Left ventricle myocardium inferior (tissue), 1 donor: ENCODE results near the gene IZUMO1. TPM values are rescaled to one million over a fixed set of nuclear protein-coding genes. Genes with fewer than 3 reads are reported as not detected.

Source experiments
- DNase-seq: peaks from one replicate; pipeline ENCODE4 v3.0.0-alpha.2; 2020
- H3K27ac ChIP-seq: fragments of 200-600 bp; replicated peaks from 2 replicates; pipeline ENCODE4 v1.8.0; 2021
- H3K27me3 ChIP-seq: fragments of 200-600 bp; 2 replicates; pipeline ENCODE4 v1.8.0; 2021; ENCODE audit warnings: low read depth
- H3K36me3 ChIP-seq: fragments of 200-600 bp; 2 replicates; pipeline ENCODE4 v1.8.0; 2021
- H3K4me1 ChIP-seq: fragments of 200-600 bp; 2 replicates; pipeline ENCODE4 v1.8.0; 2021
- H3K4me3 ChIP-seq: fragments of 200-600 bp; 2 replicates; pipeline ENCODE4 v1.8.0; 2021; ENCODE audit warnings: mild to moderate bottlenecking, moderate library complexity
- H3K9me3 ChIP-seq: fragments of 200-600 bp; replicated peaks from 2 replicates; pipeline ENCODE4 v1.8.0; 2021
- intact Hi-C: fragments of 100-400 bp; cut with micrococcal nuclease; formaldehyde crosslinking; loops from one replicate; pipeline ENCODE4 v1.11.0; 2022
- total RNA-seq: library from RNA; stranded (reverse); fragmentation: NEBNext Ultra II Directional; extraction: Animal tissue kit (Norgen Biotek cat#: 25700); gene quantifications from one replicate; pipeline ENCODE4 v1.2.1, GENCODE V29; 2021
- TF ChIP-seq, protein P1 (sequence below): fragments of 200-600 bp; IDR thresholded peaks from 2 replicates; pipeline ENCODE4 v1.8.0; 2021; ENCODE audit warnings: antibody characterized with exemption, mild to moderate bottlenecking, borderline replicate concordance
- donor health status: DM: no; HTN: yes; CAD: no; lungs with severe emphysema.

The IZUMO1 gene
- total RNA-seq, 1 donor from 2014 or later: 0.60 TPM

DNA sequence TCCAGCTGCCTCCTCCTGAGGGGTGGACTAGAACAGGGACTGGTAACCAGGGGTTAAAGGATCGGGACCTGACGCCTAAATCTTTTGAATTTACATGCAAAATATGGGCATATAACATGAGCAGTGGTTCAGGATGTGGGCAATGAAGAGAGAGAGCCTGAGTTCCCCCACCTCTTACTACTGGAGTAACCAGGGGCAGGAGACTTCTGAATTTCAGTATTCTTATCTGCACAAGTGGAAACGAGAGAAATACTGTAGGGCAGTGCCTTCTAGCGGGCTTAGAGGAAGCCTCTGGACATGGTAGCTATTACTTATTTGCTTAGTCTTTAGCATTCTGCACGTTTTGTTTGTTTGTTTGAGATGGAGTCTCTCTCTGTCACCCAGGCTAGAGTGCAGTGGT lies 37.8 kb upstream of the IZUMO1 start:
- Histone ChIP-seq H3K27ac (no peak overlapping the region), H3K4me3 (no peak overlapping the region), H3K9me3 (no peaks in the 10 kb centered on the region), H3K36me3 (no peaks in the 10 kb centered on the region), H3K4me1 (peaks cover 26% of the 10 kb centered on the region), H3K27me3 (no peaks in the 10 kb centered on the region)
- TF ChIP-seq, protein P1, sequence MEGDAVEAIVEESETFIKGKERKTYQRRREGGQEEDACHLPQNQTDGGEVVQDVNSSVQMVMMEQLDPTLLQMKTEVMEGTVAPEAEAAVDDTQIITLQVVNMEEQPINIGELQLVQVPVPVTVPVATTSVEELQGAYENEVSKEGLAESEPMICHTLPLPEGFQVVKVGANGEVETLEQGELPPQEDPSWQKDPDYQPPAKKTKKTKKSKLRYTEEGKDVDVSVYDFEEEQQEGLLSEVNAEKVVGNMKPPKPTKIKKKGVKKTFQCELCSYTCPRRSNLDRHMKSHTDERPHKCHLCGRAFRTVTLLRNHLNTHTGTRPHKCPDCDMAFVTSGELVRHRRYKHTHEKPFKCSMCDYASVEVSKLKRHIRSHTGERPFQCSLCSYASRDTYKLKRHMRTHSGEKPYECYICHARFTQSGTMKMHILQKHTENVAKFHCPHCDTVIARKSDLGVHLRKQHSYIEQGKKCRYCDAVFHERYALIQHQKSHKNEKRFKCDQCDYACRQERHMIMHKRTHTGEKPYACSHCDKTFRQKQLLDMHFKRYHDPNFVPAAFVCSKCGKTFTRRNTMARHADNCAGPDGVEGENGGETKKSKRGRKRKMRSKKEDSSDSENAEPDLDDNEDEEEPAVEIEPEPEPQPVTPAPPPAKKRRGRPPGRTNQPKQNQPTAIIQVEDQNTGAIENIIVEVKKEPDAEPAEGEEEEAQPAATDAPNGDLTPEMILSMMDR: peak; percentile 35
- intact Hi-C loops: no loop called here
- no peak for DNase-seq

DNA sequence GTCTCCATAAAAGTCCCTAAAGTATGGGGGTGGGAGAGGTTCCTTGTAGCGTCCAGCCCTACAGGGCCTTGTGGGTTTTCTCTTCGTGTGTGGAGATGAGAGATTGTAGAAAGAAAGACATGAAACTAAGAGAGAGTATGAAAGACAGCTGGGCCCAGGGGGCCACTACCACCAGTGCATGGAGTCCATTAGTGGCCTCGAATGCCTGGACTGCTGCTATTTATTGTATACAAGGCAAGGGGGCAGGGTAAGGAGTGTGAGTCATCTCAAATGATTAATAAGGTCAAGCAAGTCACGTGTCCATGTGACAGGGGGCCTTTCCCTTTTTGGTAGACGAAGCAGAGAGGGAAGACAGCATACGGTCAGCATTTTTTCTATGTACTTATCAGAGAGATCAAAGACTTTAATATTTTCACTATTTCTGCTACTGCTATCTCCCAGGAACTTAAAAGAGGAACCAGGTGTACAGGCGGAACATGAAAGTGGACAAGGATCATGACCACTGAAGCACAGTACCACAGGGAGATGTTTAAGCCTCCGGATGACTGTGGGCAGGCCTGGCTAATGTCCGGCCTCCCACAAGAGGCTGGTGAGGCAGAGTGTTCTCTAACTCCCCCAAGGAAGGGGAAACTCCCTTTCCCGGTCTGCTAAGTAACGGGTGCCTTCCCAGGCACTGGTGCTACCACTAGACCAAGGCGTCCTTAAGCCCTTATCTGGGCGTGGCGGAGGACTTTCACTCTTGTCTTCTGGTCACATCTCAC lies 34.1 kb upstream of the IZUMO1 start:
- H3K4me3 ChIP-seq: no peak overlapping the region
- no peak for DNase-seq
- TF ChIP-seq, protein P1: no peak
- H3K27me3 ChIP-seq: no peaks in the 10 kb centered on the region
- peaks cover 26% of the 10 kb centered on the region for H3K4me1 ChIP-seq
- intact Hi-C loops: no loop called here
- H3K36me3 ChIP-seq: no peaks in the 10 kb centered on the region
- peak overlapping the region; percentile 73 for H3K27ac ChIP-seq
- H3K9me3 ChIP-seq: no peaks in the 10 kb centered on the region

DNA sequence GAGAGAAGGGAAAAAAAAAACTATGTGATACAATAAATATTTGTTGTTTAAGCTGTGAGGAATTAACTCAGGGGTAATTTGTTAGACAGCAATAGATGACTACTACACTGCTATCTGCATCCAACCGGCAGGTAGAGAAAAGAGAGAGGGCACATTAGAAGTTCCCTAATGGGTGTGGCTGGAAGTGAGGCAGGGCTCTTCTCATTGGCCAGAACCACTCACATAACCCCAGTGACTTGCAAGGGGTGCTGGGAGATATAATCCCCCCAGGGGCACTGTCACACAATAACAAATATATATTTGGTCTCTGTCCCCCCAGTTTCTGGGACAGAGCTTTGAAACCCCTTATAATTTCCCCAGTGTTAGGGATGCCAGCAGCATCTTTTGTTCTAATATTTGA lies 32.9 kb upstream of the IZUMO1 start:
- intact Hi-C loops: no loop called here
- no peak overlapping the region for H3K4me3 ChIP-seq
- H3K36me3 ChIP-seq: no peaks in the 10 kb centered on the region
- peaks cover 26% of the 10 kb centered on the region for H3K4me1 ChIP-seq
- no peak for DNase-seq
- TF ChIP-seq, protein P1: no peak
- H3K27ac ChIP-seq: no peak overlapping the region
- no peaks in the 10 kb centered on the region for H3K9me3 ChIP-seq
- no peaks in the 10 kb centered on the region for H3K27me3 ChIP-seq

DNA sequence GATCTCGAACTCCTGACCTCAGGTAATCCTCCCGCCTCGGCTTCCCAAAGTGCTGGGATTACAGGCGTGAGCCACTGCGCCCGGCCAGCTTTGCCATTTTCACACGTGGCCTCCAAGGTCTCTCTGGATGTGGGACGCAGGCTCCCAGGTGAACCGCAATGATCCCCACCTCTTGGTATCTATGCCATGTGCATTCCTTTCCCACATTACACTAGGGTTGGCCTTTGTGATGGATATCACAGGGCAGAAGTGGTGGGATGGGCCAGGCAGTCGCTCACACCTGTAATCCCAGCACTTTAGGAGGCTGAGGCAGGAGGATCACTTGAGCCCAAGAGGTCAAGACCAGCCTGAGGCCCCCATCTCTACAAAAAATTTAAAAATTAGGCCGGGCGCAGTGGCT lies 31.0 kb upstream of the IZUMO1 start:
- intact Hi-C loops: no loop called here
- Histone ChIP-seq H3K4me3 (no peak overlapping the region), H3K27ac (no peak overlapping the region), H3K4me1 (peaks cover 26% of the 10 kb centered on the region), H3K36me3 (no peaks in the 10 kb centered on the region), H3K9me3 (no peaks in the 10 kb centered on the region), H3K27me3 (no peaks in the 10 kb centered on the region)
- DNase-seq: no peak
- TF ChIP-seq, protein P1: no peak

DNA sequence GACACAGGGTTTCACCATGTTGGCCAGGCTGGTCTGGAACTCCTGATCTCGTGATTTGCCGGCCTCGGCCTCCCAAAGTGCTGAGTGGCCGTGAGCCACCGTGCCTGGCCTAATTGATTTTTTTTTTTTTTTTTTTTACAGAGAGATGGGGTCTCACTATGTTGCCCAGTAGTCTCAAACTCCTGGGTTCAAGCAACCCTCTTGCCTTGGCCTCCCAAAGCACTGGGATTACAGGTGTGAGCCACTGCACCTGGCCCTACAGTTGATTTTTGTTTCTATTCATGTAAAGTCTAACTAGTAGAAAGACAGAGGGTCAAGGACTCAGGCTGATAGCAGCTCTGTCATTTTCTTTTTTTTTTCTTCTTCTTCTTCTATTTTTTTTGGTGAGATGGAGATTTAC lies 30.4 kb upstream of the IZUMO1 start:
- intact Hi-C loops: no loop called here
- no peaks in the 10 kb centered on the region for H3K27me3 ChIP-seq
- H3K9me3 ChIP-seq: no peaks in the 10 kb centered on the region
- TF ChIP-seq, protein P1: no peak
- peaks cover 26% of the 10 kb centered on the region for H3K4me1 ChIP-seq
- H3K4me3 ChIP-seq: no peak overlapping the region
- H3K27ac ChIP-seq: no peak overlapping the region
- no peak for DNase-seq
- H3K36me3 ChIP-seq: no peaks in the 10 kb centered on the region
